GM23338 (cell line): ENCODE measurements around the gene SYT17.

Experiments
- CREB1 ChIP-seq: fragments of 250-450 bp; sonication (Bioruptor Pico); IDR thresholded peaks from 2 replicates; pipeline ENCODE4 v1.5.0; 2020; ENCODE audit warnings: low read depth, mild to moderate bottlenecking, moderate library complexity
- EZH2 ChIP-seq: fragments of 200-600 bp; sonication (generic); IDR thresholded peaks from one replicate; pipeline ENCODE4 v1.8.0; 2017; ENCODE audit warnings: antibody characterized with exemption, mild to moderate bottlenecking, low read depth; ENCODE audit not compliant: unreplicated experiment
- EZH2phosphoT487 ChIP-seq: fragments of 200-600 bp; sonication (generic); IDR thresholded peaks from one replicate; pipeline ENCODE4 v1.8.1; 2018; ENCODE audit warnings: antibody characterized with exemption; ENCODE audit not compliant: unreplicated experiment
- JUNB ChIP-seq: IDR thresholded peaks from one replicate; pipeline ENCODE4 v1.6.1; 2016; ENCODE audit warnings: antibody characterized with exemption; ENCODE audit not compliant: unreplicated experiment
- NANOG ChIP-seq: IDR thresholded peaks from 2 replicates; pipeline ENCODE4 v1.6.1; 2016; ENCODE audit warnings: antibody characterized with exemption, borderline replicate concordance
- POLR2AphosphoS5 ChIP-seq: IDR thresholded peaks from 2 replicates; pipeline ENCODE4 v1.6.1; 2016; ENCODE audit warnings: antibody characterized with exemption, low read depth
- ZNF114 ChIP-seq: fragments of 250-450 bp; sonication (Bioruptor Pico); IDR thresholded peaks from 2 replicates; pipeline ENCODE4 v1.5.0; 2020; ENCODE audit warnings: mild to moderate bottlenecking, moderate library complexity
- ZNF331 ChIP-seq: fragments of 250-450 bp; sonication (Bioruptor Pico); IDR thresholded peaks from 2 replicates; pipeline ENCODE4 v1.5.0; 2020; ENCODE audit warnings: low read depth, mild to moderate bottlenecking, moderate library complexity
- TF ChIP-seq, protein P1 (sequence below), 2 experiments: fragments of 200-600 bp in 1 of 2; sonication (generic) in 1 of 2; conservative IDR thresholded peaks; 2 replicates each; pipeline versions ENCODE4 v1.5.1 to v1.6.1; 2016 to 2017; ENCODE audit warnings: antibody characterized with exemption in 2 of 2, low read depth in 2 of 2, mild to moderate bottlenecking in 2 of 2, moderate library complexity in 1 of 2
- TF ChIP-seq, protein P2 (sequence below): IDR thresholded peaks from 2 replicates; pipeline ENCODE4 v1.6.1; 2016; ENCODE audit warnings: antibody characterized with exemption
- TF ChIP-seq, protein P3 (sequence below): IDR thresholded peaks from one replicate; pipeline ENCODE4 v1.6.1; 2018; ENCODE audit warnings: antibody characterized with exemption; ENCODE audit not compliant: unreplicated experiment
- TF ChIP-seq, protein P4 (sequence below): fragments of 250-450 bp; sonication (Bioruptor Pico); IDR thresholded peaks from 2 replicates; pipeline ENCODE4 v1.5.0; 2020; ENCODE audit warnings: mild to moderate bottlenecking, moderate library complexity

DNA sequence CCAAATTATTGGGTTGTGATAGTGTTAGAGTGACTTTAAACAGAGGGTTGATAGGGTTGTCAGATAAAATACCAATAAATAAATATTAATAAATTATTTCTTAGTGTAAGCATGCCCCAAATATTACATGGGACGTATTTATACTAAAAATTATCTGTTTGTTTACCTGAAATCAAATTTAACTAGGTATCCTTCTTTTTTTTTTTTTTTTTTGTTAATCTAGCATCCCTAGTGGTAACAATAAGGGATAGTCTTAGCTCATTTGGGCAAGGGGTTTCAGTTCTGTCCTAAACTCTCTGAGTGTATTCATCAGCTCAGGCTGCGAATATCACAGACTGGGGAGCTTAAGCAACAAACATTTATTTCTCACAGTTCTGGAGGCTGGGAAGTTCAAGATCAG is 118.8 kb downstream of the SYT17 start:
- TF ChIP-seq POLR2AphosphoS5 (no peak), CREB1 (CRISPR knock-in tag) (no peak), EZH2 (no peak), EZH2phosphoT487 (no peak), ZNF331 (CRISPR knock-in tag) (no peak), ZNF114 (CRISPR knock-in tag) (no peak), JUNB (no peak), NANOG (no peak)
- TF ChIP-seq, protein P1, sequence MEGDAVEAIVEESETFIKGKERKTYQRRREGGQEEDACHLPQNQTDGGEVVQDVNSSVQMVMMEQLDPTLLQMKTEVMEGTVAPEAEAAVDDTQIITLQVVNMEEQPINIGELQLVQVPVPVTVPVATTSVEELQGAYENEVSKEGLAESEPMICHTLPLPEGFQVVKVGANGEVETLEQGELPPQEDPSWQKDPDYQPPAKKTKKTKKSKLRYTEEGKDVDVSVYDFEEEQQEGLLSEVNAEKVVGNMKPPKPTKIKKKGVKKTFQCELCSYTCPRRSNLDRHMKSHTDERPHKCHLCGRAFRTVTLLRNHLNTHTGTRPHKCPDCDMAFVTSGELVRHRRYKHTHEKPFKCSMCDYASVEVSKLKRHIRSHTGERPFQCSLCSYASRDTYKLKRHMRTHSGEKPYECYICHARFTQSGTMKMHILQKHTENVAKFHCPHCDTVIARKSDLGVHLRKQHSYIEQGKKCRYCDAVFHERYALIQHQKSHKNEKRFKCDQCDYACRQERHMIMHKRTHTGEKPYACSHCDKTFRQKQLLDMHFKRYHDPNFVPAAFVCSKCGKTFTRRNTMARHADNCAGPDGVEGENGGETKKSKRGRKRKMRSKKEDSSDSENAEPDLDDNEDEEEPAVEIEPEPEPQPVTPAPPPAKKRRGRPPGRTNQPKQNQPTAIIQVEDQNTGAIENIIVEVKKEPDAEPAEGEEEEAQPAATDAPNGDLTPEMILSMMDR (conservative IDR thresholded peaks at IDR 0.05; ENCODE audit: low read depth in 2 of 2): no peak
- TF ChIP-seq, protein P2, sequence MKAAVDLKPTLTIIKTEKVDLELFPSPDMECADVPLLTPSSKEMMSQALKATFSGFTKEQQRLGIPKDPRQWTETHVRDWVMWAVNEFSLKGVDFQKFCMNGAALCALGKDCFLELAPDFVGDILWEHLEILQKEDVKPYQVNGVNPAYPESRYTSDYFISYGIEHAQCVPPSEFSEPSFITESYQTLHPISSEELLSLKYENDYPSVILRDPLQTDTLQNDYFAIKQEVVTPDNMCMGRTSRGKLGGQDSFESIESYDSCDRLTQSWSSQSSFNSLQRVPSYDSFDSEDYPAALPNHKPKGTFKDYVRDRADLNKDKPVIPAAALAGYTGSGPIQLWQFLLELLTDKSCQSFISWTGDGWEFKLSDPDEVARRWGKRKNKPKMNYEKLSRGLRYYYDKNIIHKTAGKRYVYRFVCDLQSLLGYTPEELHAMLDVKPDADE: no peak
- TF ChIP-seq, protein P3, sequence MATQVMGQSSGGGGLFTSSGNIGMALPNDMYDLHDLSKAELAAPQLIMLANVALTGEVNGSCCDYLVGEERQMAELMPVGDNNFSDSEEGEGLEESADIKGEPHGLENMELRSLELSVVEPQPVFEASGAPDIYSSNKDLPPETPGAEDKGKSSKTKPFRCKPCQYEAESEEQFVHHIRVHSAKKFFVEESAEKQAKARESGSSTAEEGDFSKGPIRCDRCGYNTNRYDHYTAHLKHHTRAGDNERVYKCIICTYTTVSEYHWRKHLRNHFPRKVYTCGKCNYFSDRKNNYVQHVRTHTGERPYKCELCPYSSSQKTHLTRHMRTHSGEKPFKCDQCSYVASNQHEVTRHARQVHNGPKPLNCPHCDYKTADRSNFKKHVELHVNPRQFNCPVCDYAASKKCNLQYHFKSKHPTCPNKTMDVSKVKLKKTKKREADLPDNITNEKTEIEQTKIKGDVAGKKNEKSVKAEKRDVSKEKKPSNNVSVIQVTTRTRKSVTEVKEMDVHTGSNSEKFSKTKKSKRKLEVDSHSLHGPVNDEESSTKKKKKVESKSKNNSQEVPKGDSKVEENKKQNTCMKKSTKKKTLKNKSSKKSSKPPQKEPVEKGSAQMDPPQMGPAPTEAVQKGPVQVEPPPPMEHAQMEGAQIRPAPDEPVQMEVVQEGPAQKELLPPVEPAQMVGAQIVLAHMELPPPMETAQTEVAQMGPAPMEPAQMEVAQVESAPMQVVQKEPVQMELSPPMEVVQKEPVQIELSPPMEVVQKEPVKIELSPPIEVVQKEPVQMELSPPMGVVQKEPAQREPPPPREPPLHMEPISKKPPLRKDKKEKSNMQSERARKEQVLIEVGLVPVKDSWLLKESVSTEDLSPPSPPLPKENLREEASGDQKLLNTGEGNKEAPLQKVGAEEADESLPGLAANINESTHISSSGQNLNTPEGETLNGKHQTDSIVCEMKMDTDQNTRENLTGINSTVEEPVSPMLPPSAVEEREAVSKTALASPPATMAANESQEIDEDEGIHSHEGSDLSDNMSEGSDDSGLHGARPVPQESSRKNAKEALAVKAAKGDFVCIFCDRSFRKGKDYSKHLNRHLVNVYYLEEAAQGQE: no peak
- TF ChIP-seq, protein P4, sequence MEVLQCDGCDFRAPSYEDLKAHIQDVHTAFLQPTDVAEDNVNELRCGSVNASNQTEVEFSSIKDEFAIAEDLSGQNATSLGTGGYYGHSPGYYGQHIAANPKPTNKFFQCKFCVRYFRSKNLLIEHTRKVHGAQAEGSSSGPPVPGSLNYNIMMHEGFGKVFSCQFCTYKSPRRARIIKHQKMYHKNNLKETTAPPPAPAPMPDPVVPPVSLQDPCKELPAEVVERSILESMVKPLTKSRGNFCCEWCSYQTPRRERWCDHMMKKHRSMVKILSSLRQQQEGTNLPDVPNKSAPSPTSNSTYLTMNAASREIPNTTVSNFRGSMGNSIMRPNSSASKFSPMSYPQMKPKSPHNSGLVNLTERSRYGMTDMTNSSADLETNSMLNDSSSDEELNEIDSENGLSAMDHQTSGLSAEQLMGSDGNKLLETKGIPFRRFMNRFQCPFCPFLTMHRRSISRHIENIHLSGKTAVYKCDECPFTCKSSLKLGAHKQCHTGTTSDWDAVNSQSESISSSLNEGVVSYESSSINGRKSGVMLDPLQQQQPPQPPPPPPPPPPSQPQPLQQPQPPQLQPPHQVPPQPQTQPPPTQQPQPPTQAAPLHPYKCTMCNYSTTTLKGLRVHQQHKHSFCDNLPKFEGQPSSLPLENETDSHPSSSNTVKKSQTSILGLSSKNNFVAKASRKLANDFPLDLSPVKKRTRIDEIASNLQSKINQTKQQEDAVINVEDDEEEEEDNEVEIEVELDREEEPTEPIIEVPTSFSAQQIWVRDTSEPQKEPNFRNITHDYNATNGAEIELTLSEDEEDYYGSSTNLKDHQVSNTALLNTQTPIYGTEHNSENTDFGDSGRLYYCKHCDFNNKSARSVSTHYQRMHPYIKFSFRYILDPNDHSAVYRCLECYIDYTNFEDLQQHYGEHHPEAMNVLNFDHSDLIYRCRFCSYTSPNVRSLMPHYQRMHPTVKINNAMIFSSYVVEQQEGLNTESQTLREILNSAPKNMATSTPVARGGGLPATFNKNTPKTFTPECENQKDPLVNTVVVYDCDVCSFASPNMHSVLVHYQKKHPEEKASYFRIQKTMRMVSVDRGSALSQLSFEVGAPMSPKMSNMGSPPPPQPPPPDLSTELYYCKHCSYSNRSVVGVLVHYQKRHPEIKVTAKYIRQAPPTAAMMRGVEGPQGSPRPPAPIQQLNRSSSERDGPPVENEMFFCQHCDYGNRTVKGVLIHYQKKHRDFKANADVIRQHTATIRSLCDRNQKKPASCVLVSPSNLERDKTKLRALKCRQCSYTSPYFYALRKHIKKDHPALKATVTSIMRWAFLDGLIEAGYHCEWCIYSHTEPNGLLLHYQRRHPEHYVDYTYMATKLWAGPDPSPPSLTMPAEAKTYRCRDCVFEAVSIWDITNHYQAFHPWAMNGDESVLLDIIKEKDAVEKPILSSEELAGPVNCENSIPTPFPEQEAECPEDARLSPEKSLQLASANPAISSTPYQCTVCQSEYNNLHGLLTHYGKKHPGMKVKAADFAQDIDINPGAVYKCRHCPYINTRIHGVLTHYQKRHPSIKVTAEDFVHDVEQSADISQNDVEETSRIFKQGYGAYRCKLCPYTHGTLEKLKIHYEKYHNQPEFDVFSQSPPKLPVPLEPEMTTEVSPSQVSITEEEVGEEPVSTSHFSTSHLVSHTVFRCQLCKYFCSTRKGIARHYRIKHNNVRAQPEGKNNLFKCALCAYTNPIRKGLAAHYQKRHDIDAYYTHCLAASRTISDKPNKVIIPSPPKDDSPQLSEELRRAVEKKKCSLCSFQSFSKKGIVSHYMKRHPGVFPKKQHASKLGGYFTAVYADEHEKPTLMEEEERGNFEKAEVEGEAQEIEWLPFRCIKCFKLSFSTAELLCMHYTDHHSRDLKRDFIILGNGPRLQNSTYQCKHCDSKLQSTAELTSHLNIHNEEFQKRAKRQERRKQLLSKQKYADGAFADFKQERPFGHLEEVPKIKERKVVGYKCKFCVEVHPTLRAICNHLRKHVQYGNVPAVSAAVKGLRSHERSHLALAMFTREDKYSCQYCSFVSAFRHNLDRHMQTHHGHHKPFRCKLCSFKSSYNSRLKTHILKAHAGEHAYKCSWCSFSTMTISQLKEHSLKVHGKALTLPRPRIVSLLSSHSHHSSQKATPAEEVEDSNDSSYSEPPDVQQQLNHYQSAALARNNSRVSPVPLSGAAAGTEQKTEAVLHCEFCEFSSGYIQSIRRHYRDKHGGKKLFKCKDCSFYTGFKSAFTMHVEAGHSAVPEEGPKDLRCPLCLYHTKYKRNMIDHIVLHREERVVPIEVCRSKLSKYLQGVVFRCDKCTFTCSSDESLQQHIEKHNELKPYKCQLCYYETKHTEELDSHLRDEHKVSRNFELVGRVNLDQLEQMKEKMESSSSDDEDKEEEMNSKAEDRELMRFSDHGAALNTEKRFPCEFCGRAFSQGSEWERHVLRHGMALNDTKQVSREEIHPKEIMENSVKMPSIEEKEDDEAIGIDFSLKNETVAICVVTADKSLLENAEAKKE: no peak
